ENCODE data around the gene CA12. TPM values are rescaled to one million over a fixed set of nuclear protein-coding genes. Genes with fewer than 3 reads are reported as not detected.
"Not testable (repeated sequence)": the region's sequence is repeated elsewhere in the genome, so short reads cannot be mapped to it uniquely, and the experiment has no call there.

CA12 gene
- total RNA-seq, 1 donor from 2014 or later, result 0.46 TPM

GRCh38 chr15:63344731-63345390 lies 36.8 kb downstream of the CA12 start:
- Mint-ChIP-seq H3K27ac (no peak overlapping the region), H3K27me3 (ENCODE audit: low read depth) (no peaks in the 10 kb centered on the region), H3K4me1 (ENCODE audit: low read depth) (peaks cover 16% of the 10 kb centered on the region), H3K36me3 (ENCODE audit: low read depth) (no peaks in the 10 kb centered on the region), H3K9me3 (no peaks in the 10 kb centered on the region), H3K4me3 (ENCODE audit: low read depth) (no peak overlapping the region)
- DNase-seq (ENCODE audit: low spot score), result no peak
- intact Hi-C loops (cut with micrococcal nuclease), result no loop called here

DNA sequence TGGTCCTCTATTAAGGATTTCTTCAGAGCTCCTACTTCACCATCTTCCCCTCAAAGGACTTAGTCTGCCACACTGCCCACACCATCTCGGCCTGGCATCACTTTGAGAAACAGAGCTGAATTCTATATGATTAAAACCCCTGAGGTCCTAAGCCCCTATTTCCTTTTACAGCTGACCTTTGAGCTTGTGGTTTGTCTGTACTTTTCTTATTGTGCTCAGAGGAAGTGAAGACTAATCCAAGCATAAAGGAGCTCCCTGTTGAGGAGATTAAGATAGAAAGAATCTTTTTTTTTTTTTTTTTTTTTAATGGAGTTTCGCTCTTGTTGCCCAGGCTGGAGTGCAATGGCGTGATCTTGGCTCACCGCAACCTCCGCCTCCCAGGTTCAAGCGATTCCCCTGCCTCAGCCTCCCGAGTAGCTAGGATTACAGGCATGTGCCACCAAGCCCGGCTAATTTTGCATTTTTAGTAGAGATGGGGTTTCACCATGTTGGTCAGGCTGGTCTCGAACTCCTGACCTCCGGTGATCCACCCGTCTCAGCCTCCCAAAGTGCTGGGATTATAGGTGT lies 38.6 kb downstream of the CA12 start:
- H3K36me3 Mint-ChIP-seq (ENCODE audit: low read depth); H3K27me3 Mint-ChIP-seq (ENCODE audit: low read depth); H3K4me3 Mint-ChIP-seq (ENCODE audit: low read depth); H3K27ac Mint-ChIP-seq; H3K9me3 Mint-ChIP-seq; intact Hi-C loops (cut with micrococcal nuclease); DNase-seq (ENCODE audit: low spot score): not testable (repeated sequence)
- H3K4me1 Mint-ChIP-seq (ENCODE audit: low read depth), result peaks cover 16% of the 10 kb centered on the region

DNA sequence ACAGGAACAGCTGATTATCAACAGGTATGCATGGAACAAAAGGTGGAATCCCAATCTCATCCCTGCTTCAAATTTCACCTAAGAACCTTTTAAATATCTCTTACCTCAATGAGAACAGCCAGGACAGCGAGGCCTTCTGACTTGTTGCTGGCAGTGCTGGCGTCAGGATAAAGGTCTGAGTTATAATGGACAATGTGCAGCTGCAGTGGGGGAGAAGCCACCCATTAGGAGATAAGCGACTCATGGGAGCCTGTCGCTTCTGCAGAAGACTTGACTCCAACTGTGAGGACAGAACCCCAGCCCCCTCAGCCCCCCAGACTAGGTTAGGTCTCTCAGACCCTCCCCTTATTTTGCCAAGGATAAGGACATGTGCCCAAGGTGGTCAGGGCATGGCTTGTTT lies 39.7 kb downstream of the CA12 start:
- Mint-ChIP-seq H3K27me3 (ENCODE audit: low read depth) (peaks cover 2% of the 10 kb centered on the region), H3K9me3 (no peaks in the 10 kb centered on the region), H3K36me3 (ENCODE audit: low read depth) (no peaks in the 10 kb centered on the region), H3K4me3 (ENCODE audit: low read depth) (no peak overlapping the region), H3K4me1 (ENCODE audit: low read depth) (peaks cover 16% of the 10 kb centered on the region), H3K27ac (no peak overlapping the region)
- intact Hi-C loops (cut with micrococcal nuclease), result no loop called here
- no peak for DNase-seq (ENCODE audit: low spot score)

GRCh38 chr15:63340878-63341277 lies 40.8 kb downstream of the CA12 start:
- H3K36me3 Mint-ChIP-seq (ENCODE audit: low read depth), result no peaks in the 10 kb centered on the region
- no peaks in the 10 kb centered on the region for H3K9me3 Mint-ChIP-seq
- peaks cover 16% of the 10 kb centered on the region for H3K4me1 Mint-ChIP-seq (ENCODE audit: low read depth)
- peaks cover 2% of the 10 kb centered on the region for H3K27me3 Mint-ChIP-seq (ENCODE audit: low read depth)
- no peak overlapping the region for H3K27ac Mint-ChIP-seq
- no peak overlapping the region for H3K4me3 Mint-ChIP-seq (ENCODE audit: low read depth)
- DNase-seq (ENCODE audit: low spot score), result no peak
- intact Hi-C loops (cut with micrococcal nuclease), result no loop called here

GRCh38 chr15:63340353-63340752 lies 41.3 kb downstream of the CA12 start:
- Mint-ChIP-seq H3K4me1 (ENCODE audit: low read depth) (peaks cover 16% of the 10 kb centered on the region), H3K36me3 (ENCODE audit: low read depth) (no peaks in the 10 kb centered on the region), H3K27me3 (ENCODE audit: low read depth) (peaks cover 2% of the 10 kb centered on the region), H3K4me3 (ENCODE audit: low read depth) (no peak overlapping the region), H3K9me3 (no peaks in the 10 kb centered on the region), H3K27ac (no peak overlapping the region)
- intact Hi-C loops (cut with micrococcal nuclease), result no loop called here
- DNase-seq (ENCODE audit: low spot score), result no peak

- Mint-ChIP-seq H3K27ac (no peak overlapping the region), H3K27me3 (ENCODE audit: low read depth) (peaks cover 2% of the 10 kb centered on the region), H3K36me3 (ENCODE audit: low read depth) (no peaks in the 10 kb centered on the region), H3K9me3 (no peaks in the 10 kb centered on the region), H3K4me3 (ENCODE audit: low read depth) (no peak overlapping the region), H3K4me1 (ENCODE audit: low read depth) (peaks cover 13% of the 10 kb centered on the region)
- intact Hi-C loops (cut with micrococcal nuclease), result no loop called here
- no peak for DNase-seq (ENCODE audit: low spot score)
Observed at GRCh38 chr15:63339836-63340235, 41.8 kb downstream of the CA12 start.

DNA sequence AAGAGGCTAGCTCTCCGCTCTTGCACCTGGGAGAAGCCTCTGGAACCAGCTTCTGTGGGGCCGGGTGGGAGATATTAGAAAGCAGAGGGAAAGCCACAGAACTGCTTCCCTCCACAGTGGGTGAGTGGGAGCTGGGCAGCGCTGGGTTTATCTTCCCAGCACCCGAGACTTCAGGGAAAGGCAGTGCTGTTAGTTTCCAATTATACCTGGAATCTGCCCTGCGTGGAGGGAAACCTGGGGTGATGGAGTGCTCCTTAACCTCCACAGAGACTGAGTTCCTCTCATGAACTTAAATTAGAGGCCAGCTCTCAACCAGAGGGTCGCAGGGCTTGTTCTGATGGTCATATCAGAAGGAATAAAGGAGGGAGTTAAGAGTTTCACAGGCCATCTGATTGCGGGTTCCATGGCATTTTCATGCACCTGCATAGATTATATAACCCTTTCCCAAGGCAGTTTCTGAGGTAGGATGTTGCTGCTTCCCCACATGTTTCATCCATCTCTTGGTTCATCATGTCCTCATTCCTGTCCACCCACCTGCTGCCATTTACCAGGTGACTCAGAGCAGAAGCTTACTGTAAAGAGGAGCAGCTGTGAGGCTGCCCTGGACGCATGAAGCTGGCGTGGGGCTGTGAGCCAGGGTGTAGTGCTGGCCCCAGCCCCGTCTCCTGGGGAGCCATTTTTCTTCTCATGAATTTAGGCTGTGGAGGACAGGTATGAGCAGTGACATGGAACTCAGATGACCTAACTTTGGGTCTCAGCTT lies 42.5 kb downstream of the CA12 start:
- no peak for DNase-seq (ENCODE audit: low spot score)
- H3K27ac Mint-ChIP-seq, result no peak overlapping the region
- peaks cover 2% of the 10 kb centered on the region for H3K27me3 Mint-ChIP-seq (ENCODE audit: low read depth)
- H3K9me3 Mint-ChIP-seq, result no peaks in the 10 kb centered on the region
- no peaks in the 10 kb centered on the region for H3K36me3 Mint-ChIP-seq (ENCODE audit: low read depth)
- H3K4me1 Mint-ChIP-seq (ENCODE audit: low read depth), result peaks cover 10% of the 10 kb centered on the region
- intact Hi-C loops (cut with micrococcal nuclease), result no loop called here
- no peak overlapping the region for H3K4me3 Mint-ChIP-seq (ENCODE audit: low read depth)

GRCh38 chr15:63338170-63338569 lies 43.5 kb downstream of the CA12 start:
- Mint-ChIP-seq H3K9me3 (no peaks in the 10 kb centered on the region), H3K36me3 (ENCODE audit: low read depth) (no peaks in the 10 kb centered on the region), H3K4me3 (ENCODE audit: low read depth) (no peak overlapping the region)

DNA sequence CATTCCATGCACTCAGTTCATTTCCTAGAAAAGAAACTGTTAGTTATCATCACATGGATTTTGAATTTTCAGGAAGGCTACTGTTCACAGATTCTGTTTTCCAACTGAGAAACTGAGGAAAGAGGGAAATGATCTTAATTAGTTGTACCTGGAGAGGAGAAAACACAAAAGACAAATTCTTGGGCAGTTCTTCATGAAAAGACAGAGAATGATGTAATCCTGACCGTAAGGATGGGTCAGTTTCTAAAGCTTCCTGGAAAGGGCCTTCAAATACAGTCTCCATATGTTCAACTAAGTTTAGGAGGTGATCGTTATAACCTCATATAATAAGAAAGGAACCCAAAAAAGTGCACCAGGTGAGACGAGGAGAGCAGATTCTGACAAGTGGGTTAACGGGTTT lies 44.6 kb downstream of the CA12 start:
- no peak for DNase-seq (ENCODE audit: low spot score)
- Mint-ChIP-seq H3K9me3 (no peaks in the 10 kb centered on the region), H3K27me3 (ENCODE audit: low read depth) (peaks cover 2% of the 10 kb centered on the region), H3K4me3 (ENCODE audit: low read depth) (no peak overlapping the region), H3K36me3 (ENCODE audit: low read depth) (no peaks in the 10 kb centered on the region), H3K27ac (no peak overlapping the region), H3K4me1 (ENCODE audit: low read depth) (no peaks in the 10 kb centered on the region)
- intact Hi-C loops (cut with micrococcal nuclease), result no loop called here

More at GRCh38 chr15:63338170-63338569, 43.5 kb downstream of the CA12 start:
- Mint-ChIP-seq H3K27ac (no peak overlapping the region), H3K27me3 (ENCODE audit: low read depth) (peaks cover 2% of the 10 kb centered on the region), H3K4me1 (ENCODE audit: low read depth) (peaks cover 2% of the 10 kb centered on the region)
- intact Hi-C loops (cut with micrococcal nuclease), result no loop called here
- DNase-seq (ENCODE audit: low spot score), result no peak

DNA sequence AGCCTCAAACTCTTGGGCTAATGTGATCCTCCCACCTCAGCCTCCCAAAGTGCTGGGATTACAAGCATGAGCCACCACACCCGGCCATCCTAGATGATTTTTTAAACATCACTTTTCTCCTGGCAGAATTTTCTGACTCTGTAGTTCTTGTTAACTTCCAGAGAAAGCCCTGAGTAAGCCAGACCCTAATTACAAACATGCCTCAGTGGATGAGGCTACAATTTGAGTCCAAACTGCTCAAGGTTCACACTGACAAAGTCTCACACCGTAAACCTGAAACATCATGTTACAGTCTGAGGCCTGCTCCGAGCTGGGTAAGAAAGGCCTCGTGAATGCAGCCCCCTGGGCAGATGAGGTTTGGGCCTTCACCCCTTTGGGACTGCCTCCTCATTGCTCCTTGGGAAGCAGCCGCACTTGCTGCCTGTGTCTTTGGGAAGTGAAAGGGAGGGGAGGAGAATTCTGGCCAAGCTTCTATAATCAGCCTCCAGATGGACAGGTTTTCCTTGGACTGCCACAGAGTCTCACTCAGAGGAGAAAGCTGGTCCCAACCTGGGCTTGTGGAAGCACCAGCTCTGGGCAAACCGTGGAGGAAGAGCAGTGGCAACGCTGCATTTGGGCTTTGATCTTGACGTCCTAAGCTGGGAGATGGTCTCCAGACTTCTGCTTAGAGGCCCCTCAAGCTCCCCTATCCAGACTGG lies 46.0 kb downstream of the CA12 start:
- Mint-ChIP-seq H3K27ac (no peak overlapping the region), H3K9me3 (no peaks in the 10 kb centered on the region)

GRCh38 chr15:63334821-63335220 lies 46.8 kb downstream of the CA12 start:
- Mint-ChIP-seq H3K4me3 (ENCODE audit: low read depth) (no peak overlapping the region), H3K36me3 (ENCODE audit: low read depth) (no peaks in the 10 kb centered on the region), H3K27ac (no peak overlapping the region), H3K27me3 (ENCODE audit: low read depth) (peaks cover 2% of the 10 kb centered on the region), H3K9me3 (no peaks in the 10 kb centered on the region), H3K4me1 (ENCODE audit: low read depth) (peaks cover 6% of the 10 kb centered on the region)
- DNase-seq (ENCODE audit: low spot score), result no peak
- intact Hi-C loops (cut with micrococcal nuclease), result loop anchor here (5.0 kb wide), 1 partner anchor 67 kb away; no protein-coding TSS in a partner anchor

More for the DNA sequence above, 46.0 kb downstream of the CA12 start:
- Mint-ChIP-seq H3K27me3 (ENCODE audit: low read depth) (peaks cover 2% of the 10 kb centered on the region), H3K4me1 (ENCODE audit: low read depth) (peaks cover 6% of the 10 kb centered on the region), H3K36me3 (ENCODE audit: low read depth) (no peaks in the 10 kb centered on the region), H3K4me3 (ENCODE audit: low read depth) (no peak overlapping the region)
- intact Hi-C loops (cut with micrococcal nuclease), result no loop called here
- DNase-seq (ENCODE audit: low spot score), result no peak

GRCh38 chr15:63332367-63333124 lies 49.1 kb downstream of the CA12 start:
- Mint-ChIP-seq H3K9me3 (no peaks in the 10 kb centered on the region), H3K27me3 (ENCODE audit: low read depth) (peaks cover 2% of the 10 kb centered on the region), H3K4me1 (ENCODE audit: low read depth) (peaks cover 6% of the 10 kb centered on the region), H3K27ac (no peak overlapping the region), H3K4me3 (ENCODE audit: low read depth) (no peak overlapping the region), H3K36me3 (ENCODE audit: low read depth) (no peaks in the 10 kb centered on the region)
- DNase-seq (ENCODE audit: low spot score), result no peak
- intact Hi-C loops (cut with micrococcal nuclease), result loop anchor here (5.0 kb wide), 1 partner anchor 70 kb away; no protein-coding TSS in a partner anchor

Measured in activated T-helper 2 cell treated with anti-CD3 and anti-CD28 coated beads, Interferon-gamma antibody, Interleukin-2, Interleukin-4, amounts not matched to agents 10 μg/mL and 5 μg/mL and 100 μg/mL, durations not matched to agents 14 hours and 24 hours and 36 hours (primary cell).